T-helper 1 cell (primary cell): Measurements from ENCODE around the gene AMD1.
A peak's percentile ranks its signal among the peaks of the same experiment; 100 is the strongest.
"Not testable (repeated sequence)": the region's sequence is repeated elsewhere in the genome, so short reads cannot be mapped to it uniquely, and the experiment has no call there.

ENCODE experiments used
- DNase-seq, 5 donors: peaks; one replicate each; pipeline ENCODE4 v3.0.0-alpha.2; 2012 to 2020
- total RNA-seq, 4 donors: gene quantifications; one replicate each; lab custom pipeline; 2026; lab: John Stamatoyannopoulos, UW

AMD1 gene
- total RNA-seq: 297 to 605 (median 392) reads per million in 4 donors

DNA sequence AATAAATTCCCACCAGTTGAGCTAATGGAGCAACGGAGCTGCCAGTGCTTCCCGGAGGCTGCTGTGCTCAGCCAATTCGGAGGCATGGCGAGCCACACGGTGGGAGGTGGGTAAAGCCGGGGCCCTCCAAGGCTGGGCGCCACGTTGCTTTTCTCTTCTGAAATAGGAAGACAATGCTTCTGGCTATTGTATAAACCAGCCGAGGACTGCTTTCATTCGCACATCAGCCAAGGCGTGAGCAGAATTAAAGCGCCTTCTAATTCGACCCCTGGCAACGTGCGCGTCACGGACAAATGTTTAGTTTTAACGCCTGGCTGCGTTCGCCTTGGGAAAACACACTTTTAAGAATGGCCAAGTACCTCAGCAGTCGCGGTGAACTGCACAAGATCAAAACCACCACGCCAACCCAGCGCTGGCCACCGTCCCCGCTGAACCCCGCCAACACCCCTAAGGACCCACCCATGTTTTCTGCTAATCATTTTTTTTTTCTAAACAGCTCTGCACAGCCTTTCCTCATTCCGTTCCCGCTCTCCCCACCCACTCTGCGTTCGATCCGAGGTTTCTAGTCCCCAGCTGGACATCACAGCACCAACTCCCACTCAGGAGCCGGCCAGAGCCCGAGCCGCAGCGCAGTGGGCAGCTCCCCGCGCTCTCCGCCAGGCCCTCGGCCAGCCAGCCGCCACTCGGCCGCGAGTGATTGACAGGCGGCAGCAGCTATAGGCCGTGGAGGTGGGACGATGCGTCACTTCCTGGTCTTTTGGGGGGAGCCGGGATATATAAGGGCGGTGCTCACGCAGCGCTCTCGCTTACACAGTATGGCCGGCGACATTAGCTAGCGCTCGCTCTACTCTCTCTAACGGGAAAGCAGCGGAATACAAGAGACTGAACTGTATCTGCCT, at the start of gene AMD1:
Gene AMD1, plus strand, starts transcription at position 805 of the 899 bp plus-strand sequence. CDS start 321 bp downstream, outside the sequence.
- DNase-seq: peak; percentile 89 to 97 (median 93)

DNA sequence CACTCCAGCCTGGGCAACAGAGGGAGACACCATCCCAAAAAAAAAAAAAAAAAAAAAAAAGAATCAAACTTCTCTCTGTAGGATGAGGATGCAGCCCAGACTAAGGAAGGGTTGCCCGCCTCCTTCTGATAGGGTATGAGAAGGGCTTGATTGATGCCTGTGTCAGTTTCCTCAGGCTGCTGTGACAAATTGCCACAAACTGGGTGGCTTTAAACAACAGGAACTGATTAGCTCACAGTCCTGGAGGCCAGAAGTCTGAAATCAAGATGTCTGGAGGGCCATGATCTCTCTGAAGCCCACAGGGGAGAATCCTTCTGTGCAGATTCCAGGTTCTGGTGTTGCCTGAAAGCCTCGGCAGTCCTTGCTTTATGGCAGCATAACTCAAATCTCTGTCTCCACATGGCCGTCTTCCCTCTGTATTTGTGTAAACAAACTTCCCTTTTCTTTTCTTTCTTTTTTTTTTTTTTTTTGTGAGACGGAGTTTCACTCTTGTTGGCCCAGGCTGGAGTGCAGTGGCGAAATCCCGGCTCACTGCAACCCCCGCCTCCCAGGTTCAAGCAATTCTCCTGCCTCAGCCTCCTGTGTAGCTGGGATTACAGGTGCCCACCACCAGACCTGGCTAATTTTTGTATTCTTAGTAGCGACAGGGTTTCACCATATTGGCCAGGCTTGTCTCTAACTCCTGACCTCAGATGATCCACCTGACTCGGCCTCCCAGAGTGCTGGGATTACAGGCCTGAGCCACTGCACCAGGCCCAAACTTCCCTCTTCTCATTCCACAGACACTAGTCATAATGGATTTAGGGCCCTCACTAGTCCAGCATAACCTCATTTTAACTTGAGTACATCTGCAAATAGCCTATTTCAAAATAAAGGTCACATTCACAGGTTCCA, 48.1 kb upstream of the AMD1 start:
- DNase-seq: no peak

DNA sequence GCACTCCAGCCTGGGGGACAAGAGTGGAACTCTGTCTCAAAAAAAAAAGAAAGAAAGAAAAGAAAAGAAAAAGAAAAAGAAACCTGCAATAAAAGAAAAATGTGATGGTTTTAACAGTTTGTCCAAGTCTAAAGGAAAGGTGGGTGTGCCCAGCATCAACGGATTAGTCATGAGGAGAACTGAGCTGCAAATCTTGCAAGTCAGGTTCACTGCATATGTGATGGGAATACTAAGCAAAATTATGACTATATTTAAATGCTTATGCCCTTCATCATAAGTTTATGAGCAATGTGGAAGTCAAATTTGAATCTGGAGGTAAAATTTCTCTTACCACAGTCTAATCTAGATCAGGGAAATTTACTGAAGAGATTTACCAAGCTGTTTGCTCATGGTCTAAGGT, 46.2 kb upstream of the AMD1 start:
- no peak for DNase-seq

DNA sequence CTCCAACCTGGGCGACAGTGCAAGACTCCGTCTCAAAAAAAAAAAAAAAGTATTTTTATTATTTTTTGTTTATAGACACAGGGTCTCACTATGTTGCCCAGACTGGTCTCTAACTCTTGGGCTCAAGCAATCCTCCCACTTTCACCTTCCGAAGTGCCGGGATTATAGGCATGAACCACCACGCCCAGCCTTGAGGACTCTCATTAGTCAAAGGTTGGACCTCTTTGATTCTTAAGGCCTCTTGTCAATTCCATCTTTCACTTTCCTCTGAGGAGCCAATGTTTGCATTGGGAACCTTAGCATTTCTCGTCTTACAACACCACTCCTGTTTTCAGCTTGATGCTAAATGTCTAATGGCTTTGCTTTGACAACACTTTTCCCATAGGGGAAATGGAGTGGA, 43.2 kb upstream of the AMD1 start:
- no peak for DNase-seq

DNA sequence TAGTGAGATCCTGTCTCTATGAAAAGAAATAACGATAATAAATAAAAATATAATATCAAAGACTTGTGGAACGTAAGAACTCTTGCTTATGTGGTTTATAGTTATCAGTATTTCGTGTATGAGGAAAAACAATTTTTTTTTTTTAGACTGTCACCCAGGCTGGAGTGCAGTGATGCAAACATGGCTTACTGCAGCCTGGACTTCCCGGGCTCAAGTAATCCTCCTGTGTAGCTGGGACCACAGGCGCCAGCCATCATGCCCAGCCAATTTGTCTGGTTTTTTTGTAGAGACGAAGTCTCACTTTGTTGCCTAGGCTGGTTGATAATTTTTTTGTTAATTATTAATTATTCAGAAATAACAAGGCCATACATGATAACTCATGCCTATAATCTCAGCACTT, 40.8 kb upstream of the AMD1 start:
- no peak for DNase-seq

DNA sequence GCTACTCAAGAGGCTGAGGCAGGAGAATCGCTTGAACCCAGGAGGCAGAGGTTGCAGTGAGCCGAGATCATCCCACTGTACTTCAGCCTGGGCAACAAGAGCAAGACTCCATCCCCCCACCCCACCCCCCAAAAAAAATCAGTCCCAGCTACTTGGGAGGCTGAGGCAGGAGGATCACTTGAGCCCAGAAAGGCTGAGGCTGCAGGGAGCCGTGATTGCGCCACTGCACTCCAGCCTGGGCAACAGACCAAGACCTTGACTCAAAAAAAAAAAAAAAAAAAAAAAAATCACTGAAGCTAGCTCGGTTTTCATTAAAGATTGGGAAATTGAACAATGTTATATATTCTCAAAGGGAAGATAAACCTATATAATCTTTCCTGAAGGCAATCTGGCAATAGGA, 38.8 kb upstream of the AMD1 start:
- DNase-seq: not testable (repeated sequence)

- DNase-seq: no peak
These were observed 33.3 kb upstream of the AMD1 start for GRCh38 chr6:110841266-110841665.

GRCh38 chr6:110849781-110850180, 24.8 kb upstream of the AMD1 start:
- no peak for DNase-seq

- DNase-seq: no peak
These were observed 21.8 kb upstream of the AMD1 start for GRCh38 chr6:110852773-110853172.

DNA sequence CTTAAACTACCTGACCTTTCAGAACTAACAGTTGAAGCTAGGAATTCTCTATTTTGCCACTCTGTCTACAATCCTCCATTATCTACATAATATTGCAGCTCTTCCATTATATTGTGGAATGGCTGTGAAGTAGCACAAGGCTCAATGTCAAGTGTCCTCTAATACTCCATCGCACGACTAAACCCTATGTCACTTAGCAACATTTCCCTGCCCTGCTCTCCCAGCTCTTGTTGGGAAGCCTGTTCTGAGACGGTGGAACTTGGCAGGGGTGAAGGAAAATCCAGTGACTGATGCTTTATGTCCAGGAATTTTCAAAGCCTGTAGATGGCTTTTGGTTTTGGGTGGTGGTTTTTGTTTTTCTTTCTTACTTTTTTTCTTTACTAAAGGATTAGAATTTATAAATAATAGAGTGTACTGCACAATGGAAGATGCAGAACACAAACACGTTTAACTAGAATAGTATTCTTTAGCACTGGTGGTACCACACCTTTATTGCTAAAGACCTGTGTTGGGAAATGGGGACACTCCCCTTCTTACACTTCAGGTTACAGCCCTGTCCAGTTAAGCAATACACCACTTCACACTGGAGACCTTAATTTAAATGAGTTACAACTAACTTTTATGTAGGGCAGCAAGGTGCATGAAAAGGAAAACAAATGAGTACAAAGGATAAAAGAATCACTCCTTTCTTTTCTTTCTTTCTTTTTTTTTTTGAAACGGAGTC, 20.7 kb upstream of the AMD1 start:
- DNase-seq: no peak

DNA sequence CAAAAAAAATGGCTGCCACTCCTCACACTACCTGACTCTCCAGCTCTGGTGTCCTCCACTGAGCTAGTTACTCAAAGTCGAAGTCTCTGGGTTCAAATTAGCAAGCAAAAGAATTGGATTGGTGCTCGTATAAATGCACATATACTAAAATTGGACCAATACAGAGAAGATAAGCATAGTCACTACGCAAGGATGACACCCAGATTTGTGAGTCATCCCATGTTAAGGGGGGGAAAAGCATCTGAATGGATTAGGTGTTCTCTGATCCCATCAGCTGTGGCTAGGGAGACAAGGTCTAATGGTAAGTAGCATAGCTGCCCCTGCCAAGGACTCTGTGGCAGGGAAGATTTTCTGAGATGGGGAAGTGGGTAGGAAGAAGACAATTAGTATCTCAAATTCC, 18.3 kb upstream of the AMD1 start:
- DNase-seq: no peak

DNA sequence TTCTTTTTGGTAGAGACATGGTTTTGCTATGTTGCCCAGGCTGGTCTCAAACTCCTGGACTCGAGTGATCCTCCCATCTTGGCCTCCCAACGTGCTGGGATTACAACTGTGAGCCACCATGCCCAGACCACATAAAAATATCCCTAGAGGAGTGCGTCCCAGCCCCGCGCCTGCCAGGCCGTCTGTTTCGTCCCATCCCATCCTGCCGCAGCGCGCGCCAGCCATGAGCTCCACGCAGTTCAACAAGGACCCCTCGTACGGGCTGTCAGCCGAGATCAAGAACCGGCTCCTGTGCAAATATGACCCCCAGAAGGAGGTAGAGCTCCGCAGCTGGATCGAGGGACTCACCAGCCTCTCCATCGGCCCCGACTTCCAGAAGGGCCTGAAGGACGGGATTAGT, 16.6 kb upstream of the AMD1 start:
- no peak for DNase-seq

GRCh38 chr6:110858562-110859214, 15.9 kb upstream of the AMD1 start:
- no peak for DNase-seq

GRCh38 chr6:110859335-110859792, 15.2 kb upstream of the AMD1 start:
- no peak for DNase-seq

DNA sequence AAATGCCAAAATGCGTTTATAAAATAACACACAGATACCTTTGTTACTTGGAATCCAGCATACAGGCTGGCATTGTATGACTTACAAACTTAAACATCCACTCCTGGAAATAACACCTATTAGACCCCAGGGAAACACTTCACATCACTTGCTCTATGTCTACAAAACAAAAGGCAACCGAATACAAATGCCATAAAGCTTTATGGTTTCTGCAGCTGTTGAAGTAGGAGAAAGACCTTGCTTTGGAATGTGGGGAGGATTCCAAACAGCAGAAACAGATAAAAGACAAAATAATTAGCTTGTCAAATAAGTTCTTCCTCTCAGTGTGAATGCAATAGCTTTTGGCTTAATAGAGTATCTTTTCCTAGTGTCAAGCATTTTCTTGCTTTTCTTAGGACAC, 9.8 kb upstream of the AMD1 start:
- no peak for DNase-seq

DNA sequence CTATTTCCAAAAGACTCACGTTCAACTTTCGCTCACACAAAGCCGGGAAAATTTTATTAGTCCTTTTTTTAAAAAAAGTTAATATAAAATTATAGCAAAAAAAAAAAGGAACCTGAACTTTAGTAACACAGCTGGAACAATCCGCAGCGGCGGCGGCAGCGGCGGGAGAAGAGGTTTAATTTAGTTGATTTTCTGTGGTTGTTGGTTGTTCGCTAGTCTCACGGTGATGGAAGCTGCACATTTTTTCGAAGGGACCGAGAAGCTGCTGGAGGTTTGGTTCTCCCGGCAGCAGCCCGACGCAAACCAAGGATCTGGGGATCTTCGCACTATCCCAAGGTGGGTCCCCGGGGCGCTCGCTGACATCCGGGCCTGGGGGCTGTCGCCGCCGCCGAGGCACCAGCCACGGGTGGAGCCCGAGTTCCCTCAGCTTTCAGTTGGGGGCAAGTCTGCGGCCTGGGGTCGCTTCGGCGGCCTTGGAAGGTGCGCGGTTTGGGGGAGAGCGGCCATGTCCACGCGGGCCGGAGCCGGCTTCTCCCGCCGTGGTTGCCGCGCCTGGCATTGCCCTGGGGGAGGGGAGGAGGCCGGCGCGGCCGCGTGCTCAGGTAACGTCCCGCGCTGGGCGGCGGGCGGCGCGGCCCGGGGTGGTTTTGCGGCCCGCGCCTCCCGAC, 429 bp downstream of the AMD1 start:
- peak in 3 of 5 donors; percentile 14 to 37 (median 29) for DNase-seq

DNA sequence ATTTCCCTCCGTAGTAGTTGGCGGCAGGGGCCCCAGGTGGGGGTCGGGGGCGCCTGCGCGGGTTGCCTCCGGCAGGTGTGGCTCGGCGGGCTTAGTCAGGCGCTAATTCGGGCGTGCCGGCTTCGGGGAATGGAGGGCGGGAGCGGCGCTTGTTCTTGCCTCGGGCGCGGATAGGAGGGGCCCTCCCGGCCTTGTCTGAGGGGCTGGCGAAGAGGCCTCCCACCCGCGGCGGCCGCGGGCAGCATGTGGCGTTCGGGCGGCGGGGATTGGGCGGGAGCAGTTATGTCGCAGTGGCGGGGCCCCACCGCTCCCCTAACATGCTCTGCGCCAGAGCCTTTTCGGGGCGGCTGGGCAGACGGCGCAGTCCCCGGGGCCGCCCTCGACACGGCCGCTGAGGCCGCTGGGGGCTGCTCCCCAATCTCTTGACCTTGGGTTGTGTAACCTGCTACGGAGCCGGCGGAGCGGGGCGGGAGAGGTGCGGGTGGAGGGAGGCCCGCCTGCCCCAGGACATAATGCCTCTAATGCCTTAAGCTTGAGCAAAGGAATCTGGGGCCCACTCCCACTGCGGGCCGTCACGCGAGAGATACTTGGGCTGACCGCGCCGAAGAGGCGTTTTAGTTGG, 1.1 kb downstream of the AMD1 start:
- DNase-seq: peak; percentile 49 to 68 (median 62)

DNA sequence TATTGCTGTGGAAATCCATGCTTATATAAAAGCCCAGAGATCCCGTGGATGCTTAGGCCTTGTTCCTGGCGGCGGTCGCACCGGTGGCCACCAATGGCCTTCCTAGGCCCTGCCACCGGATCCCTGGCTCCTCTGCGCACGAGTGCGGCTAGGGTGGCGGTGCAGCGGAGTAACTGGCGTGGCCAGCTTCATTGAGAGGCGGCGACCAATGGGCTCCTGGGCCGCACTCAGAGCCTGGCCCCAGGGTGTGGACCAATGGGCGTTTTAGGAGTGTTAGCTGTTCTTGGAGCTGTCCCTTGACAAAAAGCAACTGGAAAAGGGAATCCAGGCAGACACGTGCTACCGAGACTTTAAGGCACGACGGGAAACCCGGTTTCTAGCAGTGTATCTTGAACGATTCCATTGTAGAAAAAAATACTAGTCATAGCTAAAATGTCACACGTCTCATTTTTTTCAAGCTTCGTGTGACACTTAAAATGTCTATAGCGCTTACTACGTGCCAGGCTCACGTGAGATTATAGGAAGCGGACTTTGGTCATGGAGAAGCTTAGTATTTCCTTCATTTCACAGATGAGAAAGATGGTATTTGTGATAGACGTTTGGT, 1.7 kb downstream of the AMD1 start:
- peak; percentile 41 to 72 (median 57) for DNase-seq

DNA sequence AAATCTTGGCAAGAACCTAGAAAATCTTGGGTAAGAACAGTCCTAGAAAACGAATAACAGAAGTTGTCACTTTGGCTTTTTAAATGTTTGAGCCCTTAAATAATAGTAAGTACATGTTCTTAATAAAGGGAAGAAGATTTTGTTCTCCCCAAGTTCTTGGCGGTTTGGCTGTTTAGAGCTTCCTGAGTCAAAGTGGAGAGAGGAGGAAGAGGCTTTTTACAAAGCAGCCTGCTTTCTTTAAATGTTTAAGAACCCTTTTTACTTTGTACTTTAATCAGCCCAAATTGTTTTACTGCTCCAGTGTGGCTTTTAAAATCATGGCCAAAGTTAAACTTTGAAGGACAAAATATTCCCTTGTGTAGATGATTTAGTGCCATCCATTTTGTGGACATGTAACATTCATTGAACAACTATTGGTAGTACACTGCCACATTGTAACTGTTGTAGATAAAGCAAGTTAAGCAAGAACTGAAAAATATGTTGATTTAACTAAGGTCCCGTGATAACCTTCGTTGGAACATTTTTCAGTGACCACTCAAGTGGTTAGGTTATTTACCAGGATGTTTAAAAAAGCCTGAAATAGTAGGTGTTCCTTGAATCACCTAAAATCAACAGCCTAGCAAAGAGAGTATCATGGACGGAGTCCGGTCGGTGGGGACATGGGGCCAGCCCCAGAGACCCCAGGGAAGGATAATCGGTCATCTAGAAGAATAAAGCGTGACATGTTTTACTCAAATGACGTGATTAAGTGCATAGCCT, 2.4 kb downstream of the AMD1 start:
- DNase-seq: no peak

DNA sequence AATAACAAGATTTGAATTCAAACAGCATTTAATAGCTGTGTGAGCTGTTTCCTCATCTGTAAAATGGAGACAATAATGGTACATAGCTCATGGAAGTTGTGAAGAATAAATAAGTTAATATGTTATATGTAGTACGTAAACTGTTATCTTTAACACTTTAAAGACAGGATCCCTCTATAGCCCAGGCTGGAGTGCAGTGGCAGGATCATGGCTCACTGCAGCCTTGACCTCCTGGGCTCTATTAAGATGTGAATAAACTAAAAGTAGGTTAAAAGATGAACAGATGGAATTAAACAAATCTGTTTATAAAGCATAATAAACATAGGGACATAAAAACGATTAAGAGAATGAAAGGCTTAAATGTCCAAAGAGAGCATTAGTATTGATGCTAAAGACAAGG, 3.0 kb downstream of the AMD1 start:
- no peak for DNase-seq
